GM21381 (cell line): ENCODE data around the gene NUBP1.

ENCODE experiments used
- ATAC-seq: cut with Tn5 transposase; IDR thresholded peaks from one replicate; pipeline ENCODE4 v1.9.1; 2021; ENCODE audit warnings: mild to moderate bottlenecking, moderate library complexity; ENCODE audit not compliant: unreplicated experiment

NUBP1 gene

GRCh38 chr16:10791048-10791447, 47.4 kb downstream of the NUBP1 start:
- ATAC-seq: peak; percentile 46

GRCh38 chr16:10799736-10800135, 56.1 kb downstream of the NUBP1 start:
- no peak for ATAC-seq

- no peak for ATAC-seq
Observed at GRCh38 chr16:10805334-10805733, 61.7 kb downstream of the NUBP1 start.

- ATAC-seq: no peak
Observed at GRCh38 chr16:10806698-10807097, 63.1 kb downstream of the NUBP1 start.

- ATAC-seq: no peak
Observed at GRCh38 chr16:10808218-10808617, 64.6 kb downstream of the NUBP1 start.

GRCh38 chr16:10808850-10809249, 65.2 kb downstream of the NUBP1 start:
- no peak for ATAC-seq

GRCh38 chr16:10809706-10810105, 66.1 kb downstream of the NUBP1 start:
- no peak for ATAC-seq

GRCh38 chr16:10812312-10813098, 68.9 kb downstream of the NUBP1 start:
- ATAC-seq: peak; percentile 71

GRCh38 chr16:10813099-10813455, 69.4 kb downstream of the NUBP1 start:
- ATAC-seq: no peak

GRCh38 chr16:10817514-10817913, 73.9 kb downstream of the NUBP1 start:
- no peak for ATAC-seq

GRCh38 chr16:10817963-10818941, 74.6 kb downstream of the NUBP1 start, which contains the start of gene TVP23A:
TVP23A (minus strand) TSS chr16:10818794; CDS start chr16:10818493, 301 bp downstream.
- ATAC-seq: no peak
